Stimulated activated CD4-positive, alpha-beta T cell treated with anti-CD3 and anti-CD28 coated beads, Interleukin-1b, Interleukin-23, amount 100 ng/mL, for 4 hours (primary cell): Measurements from ENCODE around the gene ANKRD13A.
"Not testable (repeated sequence)": the region's sequence is repeated elsewhere in the genome, so short reads cannot be mapped to it uniquely, and the experiment has no call there.

Source experiments
- DNase-seq, 2 donors: peaks; one replicate each; pipeline ENCODE4 v3.0.0-alpha.2; 2020; ENCODE audit warnings: low read depth in 2 of 2

The ANKRD13A gene

DNA sequence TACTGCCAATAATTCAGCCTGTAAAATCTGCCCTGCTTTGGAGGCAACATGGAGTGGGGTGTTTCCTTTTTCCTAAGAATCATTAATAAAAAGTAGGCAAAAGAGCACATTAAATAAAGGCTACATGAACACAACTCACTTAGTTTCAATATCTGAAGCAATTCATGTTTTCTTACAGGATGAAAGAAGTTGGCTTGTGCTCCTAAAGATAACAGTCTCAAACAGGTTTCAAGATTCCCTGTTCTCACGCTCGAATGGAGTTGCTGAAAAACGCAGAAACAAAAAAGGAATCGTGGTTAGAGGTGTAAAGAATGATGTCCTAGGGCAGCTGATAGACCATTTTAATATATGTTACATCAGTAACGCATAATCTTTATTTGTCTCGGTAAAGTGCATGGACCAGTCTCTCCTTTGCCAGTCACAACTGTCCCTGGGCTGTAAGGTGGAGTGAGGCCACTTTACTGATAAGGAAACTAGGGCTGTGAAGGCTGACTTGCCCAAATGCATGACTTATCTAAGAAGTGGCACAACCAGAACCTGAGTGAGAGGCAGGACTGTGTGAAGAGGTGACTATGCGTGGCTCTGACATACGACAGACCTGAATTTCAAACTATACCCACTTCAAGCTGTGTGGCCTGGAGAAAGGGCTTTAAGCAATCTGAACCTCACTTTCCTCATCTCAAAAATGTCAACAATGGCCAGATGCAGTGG lies 15.6 kb upstream of the ANKRD13A start:
- no peak for DNase-seq

- DNase-seq = not testable (repeated sequence)
These were observed 13.0 kb upstream of the ANKRD13A start for GRCh38 chr12:109986236-109986635.

GRCh38 chr12:109987615-109988014 lies 11.6 kb upstream of the ANKRD13A start:
- no peak for DNase-seq

GRCh38 chr12:109988274-109988673 lies 11.0 kb upstream of the ANKRD13A start:
- DNase-seq = no peak

DNA sequence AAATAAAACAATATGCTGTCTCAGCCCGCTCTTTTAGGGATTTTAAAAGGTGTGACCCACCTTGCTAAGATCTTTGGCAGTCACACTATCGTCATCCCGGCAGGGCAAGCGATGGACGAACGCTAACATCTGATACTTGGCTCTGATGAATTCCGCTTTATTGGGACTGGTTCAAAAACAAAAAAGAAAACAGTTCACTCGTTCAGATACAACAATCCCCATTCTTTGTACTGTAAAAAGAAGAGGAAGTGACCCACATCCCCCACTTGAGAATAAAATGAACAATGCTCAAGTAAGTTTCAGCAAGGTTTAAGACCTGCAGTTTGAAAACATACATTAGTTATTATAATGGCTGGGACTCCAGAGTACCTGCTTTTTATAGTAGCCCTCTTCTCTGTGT lies 10.3 kb upstream of the ANKRD13A start:
- no peak for DNase-seq

DNA sequence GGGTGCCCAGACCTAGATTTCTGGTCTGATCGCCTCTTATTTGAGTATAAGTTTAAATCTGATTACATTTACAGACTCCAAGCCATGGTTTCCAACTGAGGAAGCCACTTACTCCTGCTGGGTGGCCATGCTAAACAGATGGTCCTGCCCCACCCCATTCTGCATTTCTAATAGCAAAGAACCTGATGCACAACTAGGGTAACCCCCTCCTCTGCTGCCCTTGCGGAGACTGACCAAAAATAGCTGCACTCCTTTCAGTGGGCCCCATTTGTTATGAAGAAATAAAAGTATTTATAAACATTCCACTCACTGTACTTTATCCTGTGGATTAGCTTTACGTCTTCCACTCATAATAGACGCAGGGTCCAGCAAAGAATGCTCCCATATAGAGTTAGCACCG lies 9.8 kb upstream of the ANKRD13A start:
- DNase-seq = no peak

DNA sequence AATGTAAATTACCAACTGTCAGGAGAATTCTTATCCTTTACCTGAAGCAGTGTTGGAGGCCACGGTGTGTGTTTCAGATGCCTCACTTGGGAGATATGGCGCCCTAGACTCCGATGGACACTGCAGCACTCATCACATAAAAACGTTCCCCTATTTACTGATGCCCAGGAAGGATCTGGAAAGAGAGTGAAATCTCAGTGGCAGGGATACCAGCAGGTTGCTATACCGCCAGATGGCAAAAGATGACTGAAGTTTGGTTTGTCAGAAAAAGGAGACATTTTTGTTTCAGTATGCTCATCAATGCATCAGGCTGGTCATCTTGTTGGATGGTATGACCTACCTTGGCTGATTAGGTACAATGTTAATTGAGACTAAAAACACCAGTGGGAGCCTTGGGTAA lies 7.6 kb upstream of the ANKRD13A start:
- DNase-seq = no peak

DNA sequence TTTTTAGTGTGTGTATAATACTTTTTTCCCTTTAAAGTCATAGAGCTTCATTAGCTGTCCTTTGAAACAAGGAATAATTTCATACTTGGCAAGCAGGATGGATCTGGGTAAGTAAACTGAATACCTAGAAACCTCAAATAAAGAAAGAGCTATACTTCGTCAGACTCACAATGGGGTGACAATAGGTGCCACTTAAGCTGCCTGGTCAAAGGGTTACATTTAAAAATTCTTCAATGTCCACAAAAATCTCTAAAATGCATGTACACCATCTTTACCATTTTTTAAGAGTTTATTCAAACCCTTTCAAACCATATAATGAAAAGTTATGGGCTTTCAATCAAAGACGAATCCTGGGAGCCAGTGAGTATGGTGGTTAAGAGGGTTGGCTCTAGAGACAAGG lies 6.1 kb upstream of the ANKRD13A start:
- DNase-seq = no peak

- no peak for DNase-seq
These were observed 4.6 kb upstream of the ANKRD13A start for GRCh38 chr12:109994401-109995175.

- DNase-seq = no peak
These were observed 3.9 kb upstream of the ANKRD13A start for GRCh38 chr12:109995361-109995685.

- DNase-seq = peak; percentile 85 to 88
These were observed 3.3 kb upstream of the ANKRD13A start, which contains the start of gene GIT2 for GRCh38 chr12:109995686-109996482. TSS of gene GIT2 (minus strand) at chr12:109996368. CDS start at chr12:109996224, 144 bp downstream.

DNA sequence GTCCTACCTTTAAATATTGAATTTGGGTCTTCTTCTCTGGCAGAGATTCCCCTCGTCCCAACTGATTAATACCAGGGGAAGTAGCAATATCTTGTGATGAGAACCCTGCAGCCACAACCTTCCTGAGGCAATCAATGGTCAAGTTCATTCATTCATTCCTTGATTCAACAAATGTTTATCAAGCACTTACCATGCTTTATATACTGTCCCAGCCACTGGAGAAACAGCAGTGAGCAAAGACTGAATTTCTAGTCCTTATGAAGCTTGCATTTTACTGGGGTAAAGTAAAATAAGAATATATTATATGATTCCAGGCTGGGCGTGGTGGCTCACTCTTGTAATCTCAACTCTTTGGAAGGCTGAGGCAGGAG lies 2.8 kb upstream of the ANKRD13A start:
- no peak for DNase-seq

- no peak for DNase-seq
These were observed 1.8 kb upstream of the ANKRD13A start for GRCh38 chr12:109997393-109997792.

DNA sequence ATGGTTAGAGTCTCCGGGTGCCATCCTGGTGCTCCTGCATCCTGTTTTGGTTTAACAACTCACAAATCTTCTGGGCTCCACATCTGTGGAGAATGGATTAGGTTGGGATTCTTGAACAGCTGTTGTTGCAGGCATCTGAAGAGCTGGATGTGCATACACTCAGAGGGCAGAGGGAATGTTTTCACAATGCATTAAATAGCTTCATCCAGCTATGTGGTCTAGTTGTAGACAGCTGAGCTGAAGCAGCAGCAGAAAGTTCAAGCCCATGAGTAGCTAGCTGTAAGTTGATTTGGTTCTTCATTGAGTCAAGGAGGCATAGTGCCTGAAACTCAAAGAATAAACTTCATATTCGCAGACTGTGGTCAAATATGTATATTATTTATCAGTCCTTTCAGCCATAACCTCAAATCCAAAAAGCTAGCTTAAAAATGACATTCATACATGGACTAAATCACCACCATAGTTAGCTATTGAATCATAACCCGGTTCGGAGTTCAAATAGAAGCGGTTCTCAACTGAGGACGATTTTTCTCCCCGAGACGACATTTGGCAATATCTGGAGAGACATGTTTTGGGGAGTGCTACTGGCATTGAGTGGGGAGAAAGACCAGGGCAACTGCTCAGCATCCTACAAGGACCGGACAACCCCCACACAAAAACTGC lies 858 bp upstream of the ANKRD13A start:
- no peak for DNase-seq

GRCh38 chr12:109999649-109999971 lies 380 bp downstream of the ANKRD13A start:
- no peak for DNase-seq

GRCh38 chr12:109999983-110000505 lies 814 bp downstream of the ANKRD13A start:
- no peak for DNase-seq

DNA sequence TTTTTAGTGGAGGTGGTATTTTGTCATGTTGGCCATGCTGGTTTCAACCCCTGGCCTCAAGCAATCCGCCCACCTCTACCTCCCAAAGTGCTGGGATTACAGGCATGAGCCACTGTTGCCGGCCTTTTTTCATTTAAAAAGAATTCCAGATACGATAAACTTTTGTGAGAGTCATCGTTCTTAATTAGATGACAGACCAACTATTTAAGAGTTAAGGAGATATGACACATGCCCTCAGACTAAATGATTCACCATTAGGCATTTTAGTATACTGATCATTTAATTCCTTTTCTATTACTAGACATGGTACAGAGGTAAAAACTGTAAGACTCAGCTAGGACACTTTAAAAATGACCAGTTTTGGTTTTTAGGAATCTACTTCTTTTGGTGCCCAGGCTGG lies 2.4 kb downstream of the ANKRD13A start:
- DNase-seq = no peak

DNA sequence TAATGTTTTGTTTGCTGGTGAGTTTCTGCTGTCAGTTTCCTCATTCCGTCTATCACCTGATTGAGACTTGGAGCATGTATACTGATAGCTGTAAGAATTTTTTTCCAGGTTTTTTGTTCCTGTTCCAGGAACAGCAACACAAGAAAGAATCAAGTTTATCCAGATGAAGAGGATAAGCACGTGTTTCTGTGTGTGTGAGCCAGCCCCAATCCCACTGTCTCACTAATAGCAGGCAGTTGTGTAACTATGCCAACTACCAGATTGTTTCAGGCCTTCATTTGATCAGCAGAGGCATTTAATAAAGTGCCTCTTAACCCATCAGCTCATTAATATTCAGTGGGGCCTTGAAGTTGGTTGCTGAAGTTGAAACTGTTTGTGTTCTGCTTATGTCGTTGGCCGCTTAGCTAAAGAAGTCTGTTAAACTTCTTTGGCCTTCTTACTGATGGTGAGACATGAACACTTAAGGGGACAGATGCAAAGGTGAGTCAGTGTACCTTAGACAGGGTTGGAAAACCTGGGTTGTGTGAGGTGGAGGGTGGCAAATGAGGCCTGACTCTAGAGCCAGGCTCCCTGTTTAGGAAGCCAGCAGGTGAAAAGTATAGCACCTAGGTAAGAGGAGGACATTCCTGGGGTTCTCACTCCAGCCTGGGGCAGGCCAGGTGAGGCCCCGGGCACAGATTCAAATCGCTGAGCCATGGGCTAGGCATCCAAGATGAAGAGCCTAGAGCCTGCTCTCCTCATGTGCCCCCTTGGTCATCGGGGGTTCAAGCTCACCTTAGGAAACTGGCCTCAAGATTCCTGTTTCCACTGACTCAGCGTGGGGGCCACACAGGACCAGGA lies 3.7 kb downstream of the ANKRD13A start:
- DNase-seq = no peak

- DNase-seq = no peak
These were observed 5.4 kb downstream of the ANKRD13A start for GRCh38 chr12:110004598-110004997.

DNA sequence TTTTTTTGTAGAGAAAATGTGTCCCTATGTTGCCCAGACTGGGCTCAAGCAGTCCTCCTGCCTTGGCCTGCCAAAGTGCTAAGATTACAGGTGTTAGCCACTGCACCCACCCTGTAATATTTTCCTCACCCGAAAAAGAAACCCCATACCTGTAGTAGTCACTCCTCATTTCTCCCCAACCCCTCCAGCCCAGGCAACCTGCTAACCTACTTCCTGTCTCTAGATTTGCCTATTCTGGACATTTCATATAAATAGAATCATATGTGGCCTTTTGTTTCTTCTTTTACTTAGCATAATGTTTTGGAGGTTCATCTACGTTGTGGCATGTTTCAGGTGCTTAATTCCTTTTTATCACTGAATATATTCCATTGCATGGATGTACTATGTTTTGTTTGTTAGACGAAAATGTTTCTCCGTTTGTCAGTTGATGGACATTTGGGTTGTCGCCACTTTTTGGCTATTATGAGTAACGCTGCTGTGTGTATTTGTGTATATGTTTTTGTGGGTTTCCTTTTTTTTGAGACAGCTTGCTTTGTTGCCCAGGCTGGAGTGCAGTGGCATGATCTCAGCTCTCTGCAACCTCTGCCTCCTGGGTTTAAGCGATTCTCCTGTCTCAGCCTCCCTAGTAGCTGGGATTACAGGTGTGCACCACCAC lies 6.2 kb downstream of the ANKRD13A start:
- no peak for DNase-seq

DNA sequence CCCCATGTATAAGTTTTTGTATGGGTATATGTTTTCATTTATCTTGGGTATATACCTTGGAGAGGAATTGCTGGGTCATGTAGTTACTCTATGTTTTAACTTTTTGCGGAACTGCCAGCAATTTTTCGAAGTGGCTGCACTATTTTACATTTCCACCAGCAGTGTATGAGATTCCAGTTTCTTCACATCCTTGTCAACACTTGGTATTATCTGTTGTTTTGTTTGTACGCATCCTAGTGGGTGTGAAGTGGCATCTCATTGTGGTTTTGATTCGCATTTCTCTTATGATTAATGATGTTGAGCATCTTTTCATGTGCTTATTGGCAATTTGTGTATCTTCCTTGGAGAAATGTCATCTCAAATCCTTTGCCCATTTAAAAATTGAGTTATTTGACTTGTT lies 6.9 kb downstream of the ANKRD13A start:
- no peak for DNase-seq
